HEK293 (cell line): Measurements from ENCODE around the gene SPATA33.
A peak's percentile ranks its signal among the peaks of the same experiment; 100 is the strongest.

Source experiments
- KLF1 ChIP-seq: fragments of 450-650 bp; formaldehyde crosslinking; IDR thresholded peaks from 2 replicates; pipeline ENCODE4 v1.5.1; 2016; ENCODE audit warnings: missing biosample characterization, missing genetic modification characterization
- MZF1 ChIP-seq: fragments of 450-650 bp; formaldehyde crosslinking; IDR thresholded peaks from 2 replicates; pipeline ENCODE4 v1.5.1; 2017; ENCODE audit warnings: missing biosample characterization, missing genetic modification characterization, borderline replicate concordance
- YY1 ChIP-seq: fragments of 450-650 bp; formaldehyde crosslinking; IDR thresholded peaks from 2 replicates; pipeline ENCODE4 v1.5.1; 2018; ENCODE audit warnings: missing biosample characterization, missing genetic modification characterization
- ZBTB10 ChIP-seq: fragments of 450-650 bp; formaldehyde crosslinking; IDR thresholded peaks from 2 replicates; pipeline ENCODE4 v1.5.1; 2016; ENCODE audit warnings: missing biosample characterization, missing genetic modification characterization
- ZBTB20 ChIP-seq: fragments of 450-650 bp; formaldehyde crosslinking; IDR thresholded peaks from 2 replicates; pipeline ENCODE4 v1.5.1; 2016; ENCODE audit warnings: missing biosample characterization, missing genetic modification characterization
- ZBTB48 ChIP-seq: fragments of 450-650 bp; formaldehyde crosslinking; IDR thresholded peaks from 2 replicates; pipeline ENCODE4 v1.5.1; 2016; ENCODE audit warnings: missing biosample characterization, missing genetic modification characterization
- ZBTB49 ChIP-seq: fragments of 450-650 bp; formaldehyde crosslinking; IDR thresholded peaks from 2 replicates; pipeline ENCODE4 v1.5.1; 2016; ENCODE audit warnings: missing biosample characterization, missing genetic modification characterization, low read depth
- ZFHX2 ChIP-seq: fragments of 450-650 bp; formaldehyde crosslinking; conservative IDR thresholded peaks from 2 replicates; pipeline ENCODE4 v1.5.1; 2016; ENCODE audit warnings: missing biosample characterization, missing genetic modification characterization
- ZIC2 ChIP-seq: fragments of 450-650 bp; formaldehyde crosslinking; IDR thresholded peaks from 2 replicates; pipeline ENCODE4 v1.5.1; 2016; ENCODE audit warnings: missing biosample characterization, missing genetic modification characterization
- ZNF10 ChIP-seq: fragments of 450-650 bp; formaldehyde crosslinking; IDR thresholded peaks from 2 replicates; pipeline ENCODE4 v1.5.1; 2017; ENCODE audit warnings: missing biosample characterization, missing genetic modification characterization
- ZNF112 ChIP-seq: fragments of 450-650 bp; formaldehyde crosslinking; IDR thresholded peaks from 2 replicates; pipeline ENCODE4 v1.5.0; 2017; ENCODE audit warnings: missing biosample characterization, missing genetic modification characterization
- ZNF16 ChIP-seq: fragments of 450-650 bp; formaldehyde crosslinking; IDR thresholded peaks from 2 replicates; pipeline ENCODE4 v1.5.1; 2016; ENCODE audit warnings: low read depth, missing biosample characterization, missing genetic modification characterization
- ZNF202 ChIP-seq: fragments of 450-650 bp; formaldehyde crosslinking; IDR thresholded peaks from 2 replicates; pipeline ENCODE4 v1.5.1; 2016; ENCODE audit warnings: missing biosample characterization, missing genetic modification characterization, borderline replicate concordance
- ZNF311 ChIP-seq: fragments of 450-650 bp; formaldehyde crosslinking; IDR thresholded peaks from 2 replicates; pipeline ENCODE4 v1.5.1; 2017; ENCODE audit warnings: missing biosample characterization, missing genetic modification characterization, borderline replicate concordance
- ZNF335 ChIP-seq: fragments of 450-650 bp; formaldehyde crosslinking; conservative IDR thresholded peaks from 2 replicates; pipeline ENCODE4 v1.5.1; 2016; ENCODE audit warnings: missing biosample characterization, missing genetic modification characterization
- ZNF341 ChIP-seq: fragments of 450-650 bp; formaldehyde crosslinking; IDR thresholded peaks from 2 replicates; pipeline ENCODE4; 2016; ENCODE audit warnings: low read depth, missing biosample characterization, missing genetic modification characterization
- ZNF473 ChIP-seq: fragments of 450-650 bp; formaldehyde crosslinking; IDR thresholded peaks from 2 replicates; pipeline ENCODE4 v1.5.1; 2017; ENCODE audit warnings: missing biosample characterization, missing genetic modification characterization
- ZNF596 ChIP-seq: fragments of 450-650 bp; IDR thresholded peaks from 2 replicates; pipeline ENCODE4 v1.5.0; 2018; ENCODE audit warnings: missing biosample characterization, mild to moderate bottlenecking, missing genetic modification characterization, moderate library complexity
- ZNF600 ChIP-seq: fragments of 450-650 bp; formaldehyde crosslinking; IDR thresholded peaks from 2 replicates; pipeline ENCODE4 v1.5.1; 2016; ENCODE audit warnings: missing biosample characterization, missing genetic modification characterization
- ZNF664 ChIP-seq: fragments of 450-650 bp; formaldehyde crosslinking; IDR thresholded peaks from 2 replicates; pipeline ENCODE4 v1.5.1; 2016; ENCODE audit warnings: missing biosample characterization, missing genetic modification characterization
- ZSCAN30 ChIP-seq: fragments of 450-650 bp; IDR thresholded peaks from 2 replicates; pipeline ENCODE4 v1.5.1; 2018; ENCODE audit warnings: missing biosample characterization, mild to moderate bottlenecking, missing genetic modification characterization, moderate library complexity
- ZSCAN4 ChIP-seq: fragments of 450-650 bp; formaldehyde crosslinking; IDR thresholded peaks from 2 replicates; pipeline ENCODE4 v1.5.1; 2017; ENCODE audit warnings: missing biosample characterization, missing genetic modification characterization
- TF ChIP-seq, protein P1 (sequence below): fragments of 450-650 bp; formaldehyde crosslinking; IDR thresholded peaks from 2 replicates; pipeline ENCODE4 v1.5.1; 2017; ENCODE audit warnings: missing biosample characterization, mild to moderate bottlenecking, missing genetic modification characterization, moderate library complexity
- TF ChIP-seq, protein P2 (sequence below): fragments of 450-650 bp; IDR thresholded peaks from 2 replicates; pipeline ENCODE4 v1.5.1; 2018; ENCODE audit warnings: missing biosample characterization, missing genetic modification characterization
- TF ChIP-seq, protein P3 (sequence below): fragments of 450-650 bp; formaldehyde crosslinking; IDR thresholded peaks from 2 replicates; pipeline ENCODE4 v1.5.1; 2016; ENCODE audit warnings: missing biosample characterization, missing genetic modification characterization
- TF ChIP-seq, protein P4 (sequence below): fragments of 450-650 bp; formaldehyde crosslinking; IDR thresholded peaks from 2 replicates; pipeline ENCODE4 v1.5.1; 2016; ENCODE audit warnings: missing biosample characterization, missing genetic modification characterization

SPATA33 gene

DNA sequence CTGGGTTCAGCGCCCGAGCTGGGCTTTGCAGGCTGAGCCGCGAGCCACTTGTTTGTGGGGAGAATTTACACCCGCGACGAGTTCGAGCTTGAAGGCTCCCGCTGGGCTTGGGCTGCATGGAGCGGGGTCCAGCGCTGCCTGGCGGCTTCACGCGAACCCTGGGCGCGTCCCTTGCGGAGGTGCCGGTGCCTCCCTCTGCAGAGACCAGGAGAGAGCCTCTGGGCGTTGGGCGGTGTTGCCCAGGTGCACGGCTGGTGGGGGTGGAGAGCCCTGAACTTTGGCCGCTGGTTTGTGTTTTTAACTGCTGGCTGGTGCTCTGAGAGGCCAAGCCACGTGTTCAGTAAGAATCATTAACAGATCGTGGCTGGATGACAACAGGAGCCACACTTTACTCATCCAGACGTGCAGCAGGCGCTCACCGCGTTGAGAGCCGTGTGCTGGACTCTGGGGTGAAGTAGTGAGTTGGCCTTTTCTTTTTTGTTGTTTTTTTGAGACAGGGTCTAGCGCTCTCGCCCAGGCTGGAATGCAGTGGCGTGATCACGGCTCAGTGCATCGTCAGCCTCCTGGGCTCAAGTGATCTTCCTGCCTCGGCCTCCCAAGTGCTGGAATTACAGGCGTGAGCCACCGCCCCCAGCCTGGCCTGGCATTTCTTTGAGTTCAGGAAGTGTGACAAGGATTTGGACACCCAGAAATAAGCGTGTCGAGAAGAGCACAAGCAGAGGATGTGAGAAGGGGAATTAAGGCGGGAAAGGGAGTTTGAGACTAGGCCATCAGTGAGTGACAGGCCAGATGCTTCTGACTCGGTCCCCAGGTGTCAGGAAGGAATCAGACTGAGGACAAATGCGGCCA lies 29.7 kb downstream of the SPATA33 start (continued):
- TF ChIP-seq ZNF600 (0 out of 2 replicates have a peak, but pooled peaks have one; percentile 32), ZNF596 (0 out of 2 replicates have a peak, but pooled peaks have one; percentile 1), ZNF10 (tag by site-specific recombination) (no peak), ZNF341 (0 out of 2 replicates have a peak, but pooled peaks have one; percentile 18), ZIC2 (0 out of 2 replicates have a peak, but pooled peaks have one; percentile 11), ZNF664 (tag by site-specific recombination) (no peak), ZSCAN4 (tag by site-specific recombination) (no peak), ZBTB49 (tag by site-specific recombination) (no peak), ZNF16 (tag by site-specific recombination) (no peak), ZNF335 (tag by site-specific recombination) (peak; percentile 14), ZFHX2 (tag by site-specific recombination) (no peak), ZNF112 (tag by site-specific recombination) (no peak), ZNF473 (tag by site-specific recombination) (no peak), MZF1 (tag by site-specific recombination) (no peak), ZBTB20 (tag by site-specific recombination) (0 out of 2 replicates have a peak, but pooled peaks have one; percentile 51), YY1 (tag by site-specific recombination) (no peak), ZNF202 (tag by site-specific recombination) (no peak), KLF1 (tag by site-specific recombination) (peak; percentile 39), ZBTB48 (peak; percentile 66; the same call in 1 of the 2 replicates), ZNF311 (tag by site-specific recombination) (no peak), ZBTB10 (tag by site-specific recombination) (no peak), ZSCAN30 (tag by site-specific recombination) (0 out of 2 replicates have a peak, but pooled peaks have one; percentile 14)
- TF ChIP-seq, protein P1, sequence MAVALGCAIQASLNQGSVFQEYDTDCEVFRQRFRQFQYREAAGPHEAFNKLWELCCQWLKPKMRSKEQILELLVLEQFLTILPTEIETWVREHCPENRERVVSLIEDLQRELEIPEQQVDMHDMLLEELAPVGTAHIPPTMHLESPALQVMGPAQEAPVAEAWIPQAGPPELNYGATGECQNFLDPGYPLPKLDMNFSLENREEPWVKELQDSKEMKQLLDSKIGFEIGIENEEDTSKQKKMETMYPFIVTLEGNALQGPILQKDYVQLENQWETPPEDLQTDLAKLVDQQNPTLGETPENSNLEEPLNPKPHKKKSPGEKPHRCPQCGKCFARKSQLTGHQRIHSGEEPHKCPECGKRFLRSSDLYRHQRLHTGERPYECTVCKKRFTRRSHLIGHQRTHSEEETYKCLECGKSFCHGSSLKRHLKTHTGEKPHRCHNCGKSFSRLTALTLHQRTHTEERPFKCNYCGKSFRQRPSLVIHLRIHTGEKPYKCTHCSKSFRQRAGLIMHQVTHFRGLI = peak; percentile 68
- TF ChIP-seq, protein P2, sequence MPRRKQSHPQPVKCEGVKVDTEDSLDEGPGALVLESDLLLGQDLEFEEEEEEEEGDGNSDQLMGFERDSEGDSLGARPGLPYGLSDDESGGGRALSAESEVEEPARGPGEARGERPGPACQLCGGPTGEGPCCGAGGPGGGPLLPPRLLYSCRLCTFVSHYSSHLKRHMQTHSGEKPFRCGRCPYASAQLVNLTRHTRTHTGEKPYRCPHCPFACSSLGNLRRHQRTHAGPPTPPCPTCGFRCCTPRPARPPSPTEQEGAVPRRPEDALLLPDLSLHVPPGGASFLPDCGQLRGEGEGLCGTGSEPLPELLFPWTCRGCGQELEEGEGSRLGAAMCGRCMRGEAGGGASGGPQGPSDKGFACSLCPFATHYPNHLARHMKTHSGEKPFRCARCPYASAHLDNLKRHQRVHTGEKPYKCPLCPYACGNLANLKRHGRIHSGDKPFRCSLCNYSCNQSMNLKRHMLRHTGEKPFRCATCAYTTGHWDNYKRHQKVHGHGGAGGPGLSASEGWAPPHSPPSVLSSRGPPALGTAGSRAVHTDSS (tag by site-specific recombination) = no peak
- TF ChIP-seq, protein P3, sequence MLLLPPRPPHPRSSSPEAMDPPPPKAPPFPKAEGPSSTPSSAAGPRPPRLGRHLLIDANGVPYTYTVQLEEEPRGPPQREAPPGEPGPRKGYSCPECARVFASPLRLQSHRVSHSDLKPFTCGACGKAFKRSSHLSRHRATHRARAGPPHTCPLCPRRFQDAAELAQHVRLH (tag by site-specific recombination) = no peak
- TF ChIP-seq, protein P4, sequence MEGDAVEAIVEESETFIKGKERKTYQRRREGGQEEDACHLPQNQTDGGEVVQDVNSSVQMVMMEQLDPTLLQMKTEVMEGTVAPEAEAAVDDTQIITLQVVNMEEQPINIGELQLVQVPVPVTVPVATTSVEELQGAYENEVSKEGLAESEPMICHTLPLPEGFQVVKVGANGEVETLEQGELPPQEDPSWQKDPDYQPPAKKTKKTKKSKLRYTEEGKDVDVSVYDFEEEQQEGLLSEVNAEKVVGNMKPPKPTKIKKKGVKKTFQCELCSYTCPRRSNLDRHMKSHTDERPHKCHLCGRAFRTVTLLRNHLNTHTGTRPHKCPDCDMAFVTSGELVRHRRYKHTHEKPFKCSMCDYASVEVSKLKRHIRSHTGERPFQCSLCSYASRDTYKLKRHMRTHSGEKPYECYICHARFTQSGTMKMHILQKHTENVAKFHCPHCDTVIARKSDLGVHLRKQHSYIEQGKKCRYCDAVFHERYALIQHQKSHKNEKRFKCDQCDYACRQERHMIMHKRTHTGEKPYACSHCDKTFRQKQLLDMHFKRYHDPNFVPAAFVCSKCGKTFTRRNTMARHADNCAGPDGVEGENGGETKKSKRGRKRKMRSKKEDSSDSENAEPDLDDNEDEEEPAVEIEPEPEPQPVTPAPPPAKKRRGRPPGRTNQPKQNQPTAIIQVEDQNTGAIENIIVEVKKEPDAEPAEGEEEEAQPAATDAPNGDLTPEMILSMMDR (tag by site-specific recombination) = peak; percentile 50
